Measurements from ENCODE around the gene CGRRF1. TPM values are rescaled to one million over a fixed set of nuclear protein-coding genes. Genes with fewer than 3 reads are reported as not detected.

The CGRRF1 gene
- total and polyA plus RNA-seq, 2 of the 13 experiments (the other 11 are each of a cell fraction or from before 2014, with no cell fraction given), result 16.8 to 18.2 TPM

DNA sequence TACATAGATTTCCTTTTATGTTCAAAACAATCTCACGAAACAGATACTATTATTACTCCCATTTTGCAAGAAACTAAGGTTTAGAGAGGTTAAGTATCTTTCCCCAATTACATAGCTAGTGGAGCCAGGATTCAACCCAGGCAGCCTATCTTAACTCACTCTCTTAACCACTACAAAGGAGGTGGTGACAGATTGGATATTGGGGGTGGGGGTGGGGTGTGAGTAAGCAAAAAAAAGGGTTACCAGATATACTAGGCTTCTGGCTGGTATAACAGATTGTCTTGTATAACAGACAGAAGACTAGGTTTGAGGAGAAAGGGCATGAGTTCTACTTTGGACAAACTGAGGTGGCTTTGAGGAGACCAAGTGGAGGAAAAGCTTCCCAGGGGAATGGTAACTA is 23.0 kb upstream of the CGRRF1 start:
- Histone ChIP-seq H2AFZ (ENCODE audit: low read length) (no peak overlapping the region), H3K36me3 (replicated peaks in 1 of 2; ENCODE audit: control insufficient read depth in 1 of 2, insufficient read depth in 2 of 2, low read length in 2 of 2) (peaks cover 0 to 13% of the 10 kb centered on the region in 2 experiments; a peak in 2 of 5 replicates), H3K4me1 (ENCODE audit: insufficient read depth, low read length) (peaks cover 71% of the 10 kb centered on the region), H3K9me3 (ENCODE audit: low read length) (no peaks in the 10 kb centered on the region), H3K27me3 (ENCODE audit: control insufficient read depth in 1 of 2, insufficient read depth in 2 of 2, low read length in 2 of 2) (no peaks in the 10 kb centered on the region; a peak in 1 of 5 replicates), H3K9ac (ENCODE audit: insufficient read depth, low read depth, low read length) (no peak overlapping the region), H3K4me3 (replicated peaks in 1 of 3; ENCODE audit: insufficient read depth in 1 of 3, low read depth in 2 of 3, low read length in 3 of 3) (no peak overlapping the region), H3K27ac (ENCODE audit: extremely low read length, insufficient read depth, low read length) (no peak overlapping the region), H3K79me2 (ENCODE audit: insufficient read depth, low read length) (peaks cover 67% of the 10 kb centered on the region), H4K20me1 (ENCODE audit: insufficient read depth, low read length) (peaks cover 12% of the 10 kb centered on the region), H3K4me2 (ENCODE audit: low read depth, low read length) (peak overlapping the region; percentile 44)
- FAIRE-seq (no peak), DNase-seq (ENCODE audit: low spot score) (no peak), ATAC-seq (no peak)
- ChIA-PET CTCF (ENCODE audit: low intra/inter-chr PET ratio, low total read pairs) (no interaction called here), POLR2A (interaction anchor here (0.8 kb wide), 1 partner anchor 79 kb away, joined by 3 read pairs; no protein-coding TSS in a partner anchor)
- intact Hi-C loops (cut with micrococcal nuclease; ENCODE audit: unreplicated experiment) (loop anchor here (5.0 kb wide), 2 partner anchors 44 to 119 kb away; partner anchors contain the start of gene CNIH1), in situ Hi-C loops (cut with HindIII; ENCODE audit: extremely low pct_ligation_motif_present, low pct_unique_long_range_greater_than_20kb) (loop anchor here (10.0 kb wide), 1 partner anchor 122 kb away; no protein-coding TSS in a partner anchor)
- no TSS peak for BruUV-seq (replicated peaks)
- 93% methylated on average over 1 of the region's 1 CpG for WGBS (ENCODE audit: low lambda C conversion rate)
- no peak for TF ChIP-seq ZNF331 (CRISPR knock-in tag; IDR thresholded peaks at IDR 0.05)
- TF ChIP-seq ZNF251 (CRISPR knock-in tag; IDR thresholded peaks at IDR 0.05), result no peak
- TF ChIP-seq ZNF512 (CRISPR knock-in tag; IDR thresholded peaks at IDR 0.05), result no peak
- TF ChIP-seq, protein P1, sequence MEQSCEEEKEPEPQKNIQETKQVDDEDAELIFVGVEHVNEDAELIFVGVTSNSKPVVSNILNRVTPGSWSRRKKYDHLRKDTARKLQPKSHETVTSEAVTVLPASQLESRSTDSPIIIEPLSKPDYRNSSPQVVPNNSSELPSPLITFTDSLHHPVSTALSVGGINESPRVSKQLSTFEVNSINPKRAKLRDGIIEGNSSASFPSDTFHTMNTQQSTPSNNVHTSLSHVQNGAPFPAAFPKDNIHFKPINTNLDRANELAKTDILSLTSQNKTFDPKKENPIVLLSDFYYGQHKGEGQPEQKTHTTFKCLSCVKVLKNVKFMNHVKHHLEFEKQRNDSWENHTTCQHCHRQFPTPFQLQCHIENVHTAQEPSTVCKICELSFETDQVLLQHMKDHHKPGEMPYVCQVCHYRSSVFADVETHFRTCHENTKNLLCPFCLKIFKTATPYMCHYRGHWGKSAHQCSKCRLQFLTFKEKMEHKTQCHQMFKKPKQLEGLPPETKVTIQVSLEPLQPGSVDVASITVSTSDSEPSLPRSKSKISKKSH (CRISPR knock-in tag; IDR thresholded peaks at IDR 0.05; ENCODE audit: borderline replicate concordance), result no peak
- TF ChIP-seq, protein P2, sequence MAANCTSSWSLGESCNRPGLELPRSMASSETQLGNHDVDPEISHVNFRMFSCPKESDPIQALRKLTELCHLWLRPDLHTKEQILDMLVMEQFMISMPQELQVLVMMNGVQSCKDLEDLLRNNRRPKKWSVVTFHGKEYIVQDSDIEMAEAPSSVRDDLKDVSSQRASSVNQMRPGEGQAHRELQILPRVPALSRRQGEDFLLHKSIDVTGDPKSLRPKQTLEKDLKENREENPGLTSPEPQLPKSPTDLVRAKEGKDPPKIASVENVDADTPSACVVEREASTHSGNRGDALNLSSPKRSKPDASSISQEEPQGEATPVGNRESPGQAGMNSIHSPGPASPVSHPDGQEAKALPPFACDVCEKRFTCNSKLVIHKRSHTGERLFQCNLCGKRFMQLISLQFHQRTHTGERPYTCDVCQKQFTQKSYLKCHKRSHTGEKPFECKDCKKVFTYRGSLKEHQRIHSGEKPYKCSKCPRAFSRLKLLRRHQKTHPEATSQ (CRISPR knock-in tag; IDR thresholded peaks at IDR 0.05; ENCODE audit: borderline replicate concordance), result no peak
- no peak for TF ChIP-seq ZNF407 (CRISPR knock-in tag; IDR thresholded peaks at IDR 0.05; ENCODE audit: not compliant biosample characterization)
- no peak for TF ChIP-seq KDM4B (CRISPR knock-in tag; IDR thresholded peaks at IDR 0.05)
- no peak for TF ChIP-seq KLF11 (CRISPR knock-in tag; IDR thresholded peaks at IDR 0.05)
- TF ChIP-seq, protein P3, sequence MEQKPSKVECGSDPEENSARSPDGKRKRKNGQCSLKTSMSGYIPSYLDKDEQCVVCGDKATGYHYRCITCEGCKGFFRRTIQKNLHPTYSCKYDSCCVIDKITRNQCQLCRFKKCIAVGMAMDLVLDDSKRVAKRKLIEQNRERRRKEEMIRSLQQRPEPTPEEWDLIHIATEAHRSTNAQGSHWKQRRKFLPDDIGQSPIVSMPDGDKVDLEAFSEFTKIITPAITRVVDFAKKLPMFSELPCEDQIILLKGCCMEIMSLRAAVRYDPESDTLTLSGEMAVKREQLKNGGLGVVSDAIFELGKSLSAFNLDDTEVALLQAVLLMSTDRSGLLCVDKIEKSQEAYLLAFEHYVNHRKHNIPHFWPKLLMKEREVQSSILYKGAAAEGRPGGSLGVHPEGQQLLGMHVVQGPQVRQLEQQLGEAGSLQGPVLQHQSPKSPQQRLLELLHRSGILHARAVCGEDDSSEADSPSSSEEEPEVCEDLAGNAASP (CRISPR knock-in tag; IDR thresholded peaks at IDR 0.05; ENCODE audit: borderline replicate concordance), result no peak

Data from HepG2 (cell line).